GM19023 (cell line): ENCODE data around the gene ACOT7.
"Not testable (repeated sequence)": the region's sequence is repeated elsewhere in the genome, so short reads cannot be mapped to it uniquely, and the experiment has no call there.

Experiments used
- ATAC-seq: cut with Tn5 transposase; IDR thresholded peaks from one replicate; pipeline ENCODE4 v1.9.1; 2021; ENCODE audit warnings: mild to moderate bottlenecking, moderate library complexity; ENCODE audit not compliant: unreplicated experiment

Gene ACOT7

GRCh38 chr1:6365047-6365446, 28.5 kb downstream of the ACOT7 start:
- no peak for ATAC-seq

- ATAC-seq = not testable (repeated sequence)
Measured at GRCh38 chr1:6363085-6363884, 30.3 kb downstream of the ACOT7 start.

GRCh38 chr1:6361124-6361775, 32.3 kb downstream of the ACOT7 start:
- no peak for ATAC-seq

- ATAC-seq = no peak
Measured at GRCh38 chr1:6360517-6361070, 33.0 kb downstream of the ACOT7 start.

GRCh38 chr1:6360117-6360496, 33.5 kb downstream of the ACOT7 start:
- ATAC-seq = peak; percentile 16

- peak; percentile 69 for ATAC-seq
Measured at GRCh38 chr1:6359216-6360116, 34.1 kb downstream of the ACOT7 start.

GRCh38 chr1:6358757-6359201, 34.8 kb downstream of the ACOT7 start:
- ATAC-seq = no peak

- no peak for ATAC-seq
Measured at GRCh38 chr1:6358144-6358624, 35.4 kb downstream of the ACOT7 start.

GRCh38 chr1:6357243-6357936, 36.2 kb downstream of the ACOT7 start:
- ATAC-seq = no peak

GRCh38 chr1:6355621-6356020, 37.9 kb downstream of the ACOT7 start:
- ATAC-seq = no peak

GRCh38 chr1:6354659-6355317, 38.8 kb downstream of the ACOT7 start:
- no peak for ATAC-seq

- no peak for ATAC-seq
Measured at GRCh38 chr1:6353955-6354658, 39.5 kb downstream of the ACOT7 start.

GRCh38 chr1:6353619-6353954, 40.0 kb downstream of the ACOT7 start:
- ATAC-seq = no peak

GRCh38 chr1:6352138-6352563, 41.4 kb downstream of the ACOT7 start:
- ATAC-seq = no peak

GRCh38 chr1:6351480-6352137, 42.0 kb downstream of the ACOT7 start:
- no peak for ATAC-seq

GRCh38 chr1:6350416-6351088, 43.0 kb downstream of the ACOT7 start:
- ATAC-seq = no peak

- no peak for ATAC-seq
Measured at GRCh38 chr1:6349254-6349943, 44.2 kb downstream of the ACOT7 start.
